GM12878 (cell line): ENCODE results near the gene TIMM10.

Experiments used
- ATF3 ChIP-seq: IDR thresholded peaks from 2 replicates; pipeline ENCODE4 v1.6.1; 2011; ENCODE audit warnings: low read depth, mild to moderate bottlenecking, low read length, moderate library complexity, borderline replicate concordance; ENCODE audit errors: extremely low read depth
- CHD4 ChIP-seq: fragments of 200-600 bp; sonication (generic); IDR thresholded peaks from 2 replicates; pipeline ENCODE4 v1.6.1; 2016; ENCODE audit warnings: mild to moderate bottlenecking
- CTCF ChIP-seq, 3 experiments: IDR thresholded peaks in 2 of 3; conservative IDR thresholded peaks in 1 of 3; 2 replicates each; pipeline ENCODE4 v1.5.1; 2011; ENCODE audit warnings: low read depth in 3 of 3, low read length in 3 of 3, mild to moderate bottlenecking in 3 of 3, control low read depth in 2 of 3, moderate library complexity in 2 of 3, inconsistent platforms in 1 of 3, mixed read lengths in 1 of 3; ENCODE audit not compliant: control insufficient read depth in 2 of 3, insufficient read depth in 1 of 3; ENCODE audit errors: extremely low read depth in 1 of 3
- ELK1 ChIP-seq: IDR thresholded peaks from 2 replicates; pipeline ENCODE4 v1.6.1; 2012; ENCODE audit warnings: low read depth, low read length, improper control_type of control experiment
- IKZF1 ChIP-seq: fragments of 450-650 bp; conservative IDR thresholded peaks from 2 replicates; pipeline ENCODE4 v1.6.1; 2017; ENCODE audit warnings: antibody characterized with exemption, mild to moderate bottlenecking
- POLR2A ChIP-seq: IDR thresholded peaks from 2 replicates; pipeline ENCODE4 v1.6.1; 2011; ENCODE audit warnings: low read depth, mild to moderate bottlenecking, low read length
- POLR2AphosphoS2 ChIP-seq: IDR thresholded peaks from 2 replicates; pipeline ENCODE4 v1.6.1; 2011; ENCODE audit warnings: low read depth, mild to moderate bottlenecking, low read length, improper control_type of control experiment, moderate library complexity
- POLR2AphosphoS5 ChIP-seq: IDR thresholded peaks from 2 replicates; pipeline ENCODE4 v1.6.1; 2011; ENCODE audit warnings: mild to moderate bottlenecking, low read length, inconsistent platforms
- SPI1 ChIP-seq: IDR thresholded peaks from 2 replicates; pipeline ENCODE4 v1.6.1; 2011; ENCODE audit warnings: low read depth, mild to moderate bottlenecking, low read length, moderate library complexity, borderline replicate concordance; ENCODE audit not compliant: insufficient read depth
- SREBF1 ChIP-seq: IDR thresholded peaks from 2 replicates; pipeline ENCODE4 v1.6.1; 2012; ENCODE audit warnings: mild to moderate bottlenecking, low read length
- TARDBP ChIP-seq: IDR thresholded peaks from 2 replicates; pipeline ENCODE4 v1.6.1; 2016; ENCODE audit warnings: borderline replicate concordance

GRCh38 chr11:57479021-57479663, 51.4 kb downstream of the TIMM10 start:
- TF ChIP-seq CHD4, result no peak
- no peak for TF ChIP-seq POLR2AphosphoS5
- no peak for TF ChIP-seq IKZF1
- TF ChIP-seq SPI1, result no peak
- no peak for TF ChIP-seq SREBF1
- TF ChIP-seq ATF3, result no peak
- TF ChIP-seq POLR2A, result no peak
- TF ChIP-seq ELK1, result no peak
- no peak for TF ChIP-seq POLR2AphosphoS2
- no peak for TF ChIP-seq CTCF (IDR thresholded peaks at IDR 0.05 in 2 of 3, conservative IDR thresholded peaks at IDR 0.05 in 1 of 3; ENCODE audit: control insufficient read depth in 2 of 3, extremely low read depth in 1 of 3, insufficient read depth in 1 of 3, low read depth in 3 of 3, low read length in 3 of 3)
- TF ChIP-seq TARDBP, result no peak
